Kasumi-1 (cell line): ENCODE data around the gene SNORC.
"Not testable (repeated sequence)": the region's sequence is repeated elsewhere in the genome, so short reads cannot be mapped to it uniquely, and the experiment has no call there.

Experiments used
- DNase-seq, 2 experiments: peaks; one replicate each; lab custom pipeline; 2025; lab: John Stamatoyannopoulos, UW

Gene SNORC

DNA sequence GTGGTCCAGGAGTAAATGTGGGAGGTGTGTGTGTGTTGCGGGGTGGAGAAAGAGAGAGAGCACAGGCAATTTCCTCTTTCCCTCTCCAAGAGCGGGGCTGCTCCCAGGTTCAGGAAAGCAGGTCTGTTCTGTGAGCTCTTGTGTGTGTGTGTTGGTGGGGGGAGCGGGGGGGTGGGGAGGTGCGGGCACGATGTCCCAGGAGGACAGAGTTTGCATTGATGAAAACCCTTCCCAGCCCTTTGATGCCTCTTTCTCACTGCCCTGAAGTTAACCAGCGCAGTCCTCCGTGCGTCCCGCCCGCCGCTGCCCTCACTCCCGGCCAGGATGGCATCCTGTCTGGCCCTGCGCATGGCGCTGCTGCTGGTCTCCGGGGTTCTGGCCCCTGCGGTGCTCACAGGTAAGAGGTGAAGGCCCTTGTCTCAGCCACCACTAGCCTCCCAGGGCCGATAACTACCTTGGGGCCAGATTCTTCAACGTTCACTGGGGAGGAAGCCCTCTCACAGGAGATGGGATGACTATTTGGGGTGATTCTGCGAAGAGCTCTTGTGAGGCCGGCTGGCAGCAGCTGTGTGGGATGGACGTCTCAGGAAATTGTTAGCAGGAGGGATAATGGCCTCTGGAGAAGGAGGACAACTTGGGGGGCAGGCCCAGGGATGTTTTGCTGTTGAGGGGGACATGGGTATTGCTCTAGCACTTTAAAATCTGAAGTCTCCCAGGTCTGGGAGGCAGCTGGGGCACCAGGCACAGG is at the start of gene SNORC:
Gene SNORC, plus strand, starts transcription at position 247 of the 748 bp plus-strand sequence. Its CDS starts 78 bp downstream, at position 325.
- DNase-seq, result peak in 1 of 2 experiments; percentile 1

DNA sequence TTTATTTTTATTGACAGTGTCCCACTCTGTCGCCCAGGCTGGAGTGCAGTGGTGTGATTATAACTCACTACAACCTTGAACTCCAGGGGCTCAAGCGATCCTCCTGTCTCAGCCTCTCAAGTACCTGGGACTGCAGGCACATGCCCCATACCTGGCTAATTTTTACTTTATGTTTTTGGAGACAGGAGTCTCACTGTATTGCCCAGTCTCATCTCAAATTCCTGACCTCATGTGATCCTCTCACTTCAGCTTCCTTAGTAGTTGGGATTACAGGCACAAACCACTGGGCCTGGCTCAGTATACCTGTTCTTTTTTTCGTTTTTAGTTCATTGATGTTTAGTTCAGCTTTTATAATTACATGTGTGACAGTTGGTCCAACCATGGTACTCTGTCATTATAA is 40.1 kb upstream of the SNORC start:
- DNase-seq, result no peak

DNA sequence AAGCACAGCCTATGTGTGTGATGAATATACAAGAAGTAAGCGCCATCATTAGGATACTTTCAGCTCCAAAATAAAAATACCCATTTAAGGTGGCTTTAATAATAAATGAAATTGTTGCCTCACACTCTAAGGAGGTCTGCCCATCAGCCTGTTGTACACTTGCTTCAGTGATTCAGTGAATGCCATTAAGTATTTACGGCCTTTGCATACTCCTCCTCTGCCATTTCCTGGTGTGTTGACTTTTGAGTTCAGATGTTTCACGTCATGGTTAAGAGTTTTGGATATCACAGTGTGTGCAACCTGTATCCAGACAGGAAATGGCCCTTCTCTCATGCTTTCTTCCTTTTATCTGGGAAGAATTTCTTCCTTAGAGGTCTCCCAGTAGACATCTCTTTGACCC is 38.6 kb upstream of the SNORC start:
- no peak for DNase-seq

DNA sequence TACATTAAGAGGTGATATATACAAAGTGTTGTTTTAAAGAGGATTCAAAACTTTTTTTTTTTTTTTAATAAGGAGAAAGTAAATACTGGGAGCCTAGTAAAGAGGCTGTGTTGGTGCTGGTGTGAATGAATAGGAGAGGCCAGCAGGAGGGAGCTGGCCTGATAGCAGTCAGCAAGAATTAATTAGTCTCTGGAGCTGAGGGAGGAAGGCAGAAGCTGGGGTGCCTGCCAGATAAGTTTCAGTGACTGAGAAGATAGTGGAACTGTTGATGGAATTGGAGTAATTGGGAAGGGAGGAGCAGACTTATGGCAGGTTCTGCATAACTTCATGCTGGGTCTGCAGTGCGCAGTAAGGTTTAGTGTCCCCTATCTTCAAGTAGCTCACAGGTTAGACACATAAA is 36.2 kb upstream of the SNORC start:
- no peak for DNase-seq

DNA sequence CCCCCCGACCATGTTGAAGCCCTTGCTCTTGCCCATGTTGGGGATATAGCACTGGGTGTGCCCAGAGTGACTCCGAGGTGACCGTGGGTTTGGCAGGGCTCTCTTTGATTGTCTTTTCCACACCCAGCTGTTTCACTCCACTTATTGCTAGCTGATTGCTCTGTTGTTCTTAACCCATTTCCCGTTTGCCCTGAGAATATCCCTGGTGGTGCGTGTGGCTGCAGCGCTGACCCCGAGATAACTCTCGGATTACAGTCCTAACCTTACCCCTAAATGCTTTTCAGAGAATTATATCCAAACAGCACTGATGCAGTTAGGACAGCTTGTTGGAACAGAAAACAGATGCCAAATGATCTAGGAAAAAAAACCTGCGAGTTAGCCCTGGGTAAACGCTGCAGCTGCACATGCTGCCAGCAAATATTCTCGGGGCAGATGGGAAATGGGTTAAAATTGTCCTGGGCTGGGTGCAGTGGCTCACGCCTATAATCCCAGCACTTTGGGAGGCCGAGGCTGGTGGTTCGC is 34.3 kb upstream of the SNORC start:
- DNase-seq, result no peak

DNA sequence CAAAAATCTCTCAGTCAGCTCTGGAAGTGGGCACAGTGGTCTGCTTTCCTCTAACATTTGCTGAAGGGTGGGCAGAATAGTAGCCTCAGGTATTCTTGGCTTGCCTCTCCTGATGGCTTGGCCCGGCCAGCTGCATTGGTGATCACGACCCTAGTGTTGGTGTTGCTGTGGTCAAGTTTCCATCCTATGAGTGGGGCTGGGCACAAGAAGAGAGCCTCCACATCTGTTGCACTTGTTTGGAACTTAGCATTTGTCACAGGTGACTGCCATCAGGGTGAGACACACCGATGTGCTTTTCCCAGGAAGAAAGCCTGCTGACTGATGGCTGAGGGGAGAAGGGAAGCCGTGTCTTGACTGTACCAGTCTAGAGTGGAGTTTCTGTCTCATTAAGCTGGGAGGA is 33.1 kb upstream of the SNORC start:
- DNase-seq, result no peak

DNA sequence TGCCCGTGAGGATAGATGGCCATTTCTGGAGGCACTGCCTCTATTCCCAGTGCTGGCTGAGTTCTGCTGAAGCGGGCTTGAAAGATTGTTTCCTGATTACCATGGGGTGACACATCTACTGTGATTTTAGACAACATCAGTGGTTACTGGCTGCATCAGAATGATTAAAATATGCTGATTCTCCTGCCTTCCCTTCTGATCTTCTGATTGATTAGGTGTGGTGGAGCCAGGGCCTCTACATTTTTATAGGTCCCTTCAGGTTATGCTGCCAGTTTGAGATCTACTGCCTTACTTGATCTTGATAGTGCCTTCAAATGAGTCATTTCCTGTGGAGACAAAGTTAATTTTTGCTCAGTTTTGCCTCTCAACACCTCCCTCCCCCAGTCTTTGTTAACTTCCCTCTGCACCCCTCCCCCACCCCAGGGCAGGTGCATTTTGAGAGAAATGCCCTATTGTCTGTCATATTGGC is 31.6 kb upstream of the SNORC start:
- peak; percentile 18 to 31 for DNase-seq

DNA sequence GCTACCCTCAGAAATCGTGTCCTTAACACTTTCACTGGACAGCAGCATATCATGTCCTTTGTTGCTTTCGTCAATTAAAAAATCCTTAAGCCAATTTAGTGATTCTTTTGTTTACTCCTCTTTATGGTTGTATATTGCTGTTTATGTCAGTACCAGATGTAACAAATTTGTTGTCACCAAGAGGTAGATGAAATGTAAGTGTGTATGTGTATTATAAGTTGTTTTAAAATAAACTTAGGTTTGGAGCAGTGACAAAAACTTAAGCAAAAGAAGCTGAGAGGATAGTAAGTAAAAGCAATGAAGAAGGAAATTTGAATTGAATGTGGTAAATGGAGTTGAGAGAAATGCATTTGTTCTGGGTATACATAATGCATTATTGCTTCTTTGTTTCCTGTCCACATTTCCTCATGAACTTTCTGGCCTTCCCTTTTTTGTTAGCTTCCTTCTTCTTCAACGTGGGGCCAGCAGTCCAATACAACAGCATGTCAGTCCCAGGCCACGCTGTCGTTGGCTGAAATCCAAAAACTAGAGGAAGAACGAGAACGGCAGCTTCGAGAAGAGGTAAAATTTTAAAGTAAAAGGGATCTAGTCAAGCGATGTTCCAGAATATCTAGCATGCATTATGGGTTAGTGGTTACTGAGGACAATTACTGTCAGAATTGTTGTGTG is 30.5 kb upstream of the SNORC start:
- peak; percentile 72 to 80 for DNase-seq

DNA sequence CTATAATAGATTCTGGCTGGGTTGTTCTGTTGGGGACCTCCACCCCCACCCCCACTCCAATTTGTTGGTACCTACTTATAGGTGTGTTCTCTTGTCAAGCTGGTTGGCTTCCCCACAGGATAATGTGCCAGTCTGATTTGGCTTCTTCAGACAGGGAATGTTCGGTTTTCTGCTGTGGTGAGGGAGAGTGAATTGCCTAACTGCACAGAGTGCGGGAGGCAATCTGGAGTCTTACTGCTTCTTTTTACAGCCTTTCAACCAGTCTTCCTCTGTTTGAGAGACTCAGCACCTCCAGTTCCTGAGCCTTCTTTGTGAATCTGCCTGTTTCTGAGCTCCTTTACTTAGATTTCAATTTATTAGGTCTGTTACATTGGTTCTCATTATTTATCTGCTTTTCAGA is 27.4 kb upstream of the SNORC start:
- DNase-seq, result no peak

DNA sequence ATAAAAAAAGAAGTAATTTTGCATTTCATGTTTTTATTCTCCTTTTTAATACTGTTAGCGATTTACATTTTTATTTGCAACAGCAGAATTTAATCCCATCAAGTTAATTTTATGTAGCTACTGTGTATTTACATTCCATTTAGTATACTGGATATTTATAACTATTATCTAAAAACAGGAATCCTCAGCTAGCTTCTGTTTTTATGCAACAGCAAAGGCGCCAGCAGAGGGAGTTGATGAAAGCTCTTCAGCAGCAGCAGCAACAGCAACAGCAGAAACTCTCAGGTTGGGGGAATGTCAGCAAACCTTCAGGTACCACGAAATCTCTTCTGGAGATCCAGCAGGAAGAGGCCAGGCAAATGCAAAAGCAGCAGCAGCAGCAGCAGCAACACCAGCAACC is 26.2 kb upstream of the SNORC start:
- peak; percentile 12 to 34 for DNase-seq

DNA sequence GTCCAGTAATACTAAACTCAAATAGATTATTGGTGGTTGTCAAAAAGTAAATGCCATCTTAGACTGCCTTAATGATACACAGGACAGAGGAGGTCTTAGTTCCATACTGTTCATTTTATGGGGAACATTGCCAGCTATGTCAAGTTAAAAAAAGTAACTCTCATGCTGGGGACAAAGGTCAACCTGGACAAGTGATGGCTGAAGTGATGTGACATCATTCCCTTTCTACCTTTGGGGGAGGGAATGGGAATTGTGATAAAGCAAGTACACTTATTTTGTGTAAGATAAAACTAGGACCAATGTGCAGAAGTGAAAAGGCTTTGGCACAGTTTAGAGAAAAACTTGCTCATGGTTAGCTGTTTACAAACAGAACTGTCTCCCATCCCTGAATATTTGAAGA is 24.0 kb upstream of the SNORC start:
- DNase-seq, result no peak

DNA sequence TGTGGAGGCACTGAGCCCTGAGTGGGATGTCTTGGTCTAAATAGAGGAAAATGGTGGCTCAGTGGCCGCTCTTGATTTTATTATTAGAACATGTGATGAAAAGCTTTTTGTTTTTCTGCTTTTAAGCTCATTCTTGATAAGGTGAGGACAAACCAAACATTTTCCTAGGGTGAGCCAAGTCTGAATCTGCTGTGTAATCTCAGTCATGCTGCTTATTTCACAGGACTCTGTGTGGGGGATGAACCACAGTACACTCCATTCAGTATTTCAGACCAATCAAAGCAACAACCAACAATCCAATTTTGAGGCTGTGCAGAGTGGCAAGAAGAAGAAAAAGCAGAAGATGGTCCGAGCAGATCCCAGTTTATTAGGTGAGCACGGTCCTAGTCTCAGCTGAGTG is 20.0 kb upstream of the SNORC start:
- DNase-seq, result no peak

DNA sequence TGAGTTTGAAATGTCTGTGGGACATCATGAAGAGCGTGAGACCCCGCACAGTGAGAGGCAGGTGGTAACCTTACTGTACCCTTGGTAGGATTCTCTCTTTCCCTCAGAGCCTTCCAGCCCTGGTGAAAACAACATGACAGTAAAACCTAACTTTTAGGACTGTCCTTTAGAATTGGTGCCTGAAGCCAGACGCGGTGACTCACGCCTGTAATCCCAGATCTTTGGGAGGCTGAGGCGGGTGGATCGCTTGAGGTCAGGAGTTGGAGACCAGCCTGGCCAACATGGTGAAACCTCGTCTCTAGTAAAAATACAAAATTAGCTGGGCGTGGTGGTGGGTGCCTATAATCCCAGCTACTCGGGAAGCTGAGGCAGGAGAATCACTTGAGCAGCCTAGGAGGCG is 18.0 kb upstream of the SNORC start:
- not testable (repeated sequence) for DNase-seq

DNA sequence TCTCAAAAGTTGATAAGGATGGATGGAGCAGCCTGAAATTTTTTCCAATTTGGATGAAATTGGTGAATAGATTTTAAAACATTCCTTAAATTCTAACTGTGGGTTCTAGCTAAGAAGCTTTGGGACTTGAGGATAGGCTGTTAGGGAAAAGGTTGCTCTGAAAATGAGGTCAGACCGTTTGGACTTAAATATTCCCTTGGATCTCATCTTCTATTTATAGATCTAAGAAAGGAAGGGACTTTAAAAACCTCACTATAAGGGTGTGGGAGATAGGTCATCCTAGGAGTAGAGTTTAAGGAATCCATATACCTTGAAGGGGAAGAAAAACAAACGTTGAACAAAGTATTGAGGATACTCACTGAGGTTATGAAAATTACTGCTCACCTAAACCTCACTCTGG is 17.4 kb upstream of the SNORC start:
- DNase-seq, result no peak

DNA sequence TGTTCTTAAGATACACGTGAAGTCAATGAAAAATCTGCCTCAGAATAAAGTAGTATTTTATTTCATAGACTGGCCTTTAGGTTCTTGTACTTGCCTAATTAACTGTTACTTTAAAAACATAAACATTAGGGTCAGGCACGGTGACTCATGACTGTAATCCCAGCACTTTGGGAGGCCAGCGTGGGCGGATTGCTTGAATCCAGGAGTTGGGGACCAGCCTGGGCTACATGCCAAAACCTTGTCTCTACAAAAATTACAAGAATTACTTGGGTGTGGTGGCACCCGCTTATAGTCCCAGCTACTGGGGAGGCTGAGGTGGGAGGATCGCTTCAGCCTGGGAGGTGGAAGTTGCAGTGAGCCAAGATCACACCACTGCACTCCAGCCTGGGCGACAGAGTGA is 16.0 kb upstream of the SNORC start:
- DNase-seq, result no peak

DNA sequence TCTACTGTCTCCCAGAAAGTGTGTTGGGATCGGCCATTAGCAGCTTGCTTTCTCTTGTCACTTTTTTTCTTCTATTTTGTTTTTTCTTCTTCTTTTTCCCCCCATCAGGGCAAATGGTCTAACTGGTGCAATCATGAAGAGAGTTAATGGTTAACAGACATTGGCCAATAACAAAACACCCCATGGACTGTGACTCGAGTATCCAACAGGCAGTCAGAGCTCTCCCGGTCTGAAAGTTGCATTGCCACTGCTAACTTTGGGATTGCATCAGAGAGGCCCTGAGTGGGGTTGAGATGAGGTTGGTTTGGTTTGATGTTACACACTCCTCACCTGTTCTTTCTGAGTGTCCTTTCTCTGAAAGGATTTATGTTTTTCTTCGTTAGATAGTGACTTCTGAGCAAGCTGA is 12.9 kb upstream of the SNORC start:
- DNase-seq, result no peak

DNA sequence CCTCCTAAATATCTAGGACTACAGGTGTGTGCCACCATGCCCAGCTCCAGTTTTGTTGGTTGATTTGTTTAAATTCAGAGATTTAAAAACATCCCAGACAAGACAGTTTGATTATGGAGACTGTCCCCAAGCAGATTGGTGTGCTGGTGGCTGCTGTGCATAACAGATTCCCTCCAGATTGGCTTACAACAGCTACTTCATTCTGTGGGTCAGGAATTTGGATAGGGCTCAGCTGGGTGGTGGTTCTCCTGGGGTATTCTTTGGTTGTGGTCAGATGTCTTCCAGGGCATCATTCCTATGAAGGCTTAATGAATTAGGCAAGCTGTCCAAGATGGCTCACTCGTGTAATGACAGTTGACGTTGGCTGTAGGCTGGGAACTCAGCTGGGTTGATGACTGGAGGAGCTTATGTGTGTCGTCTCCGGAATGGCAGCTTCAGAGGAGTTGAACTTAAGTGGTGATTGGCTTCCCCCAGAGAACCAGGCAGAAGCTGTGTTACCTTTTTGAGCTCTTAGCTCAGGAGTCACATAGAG is 10.6 kb upstream of the SNORC start:
- DNase-seq, result no peak

DNA sequence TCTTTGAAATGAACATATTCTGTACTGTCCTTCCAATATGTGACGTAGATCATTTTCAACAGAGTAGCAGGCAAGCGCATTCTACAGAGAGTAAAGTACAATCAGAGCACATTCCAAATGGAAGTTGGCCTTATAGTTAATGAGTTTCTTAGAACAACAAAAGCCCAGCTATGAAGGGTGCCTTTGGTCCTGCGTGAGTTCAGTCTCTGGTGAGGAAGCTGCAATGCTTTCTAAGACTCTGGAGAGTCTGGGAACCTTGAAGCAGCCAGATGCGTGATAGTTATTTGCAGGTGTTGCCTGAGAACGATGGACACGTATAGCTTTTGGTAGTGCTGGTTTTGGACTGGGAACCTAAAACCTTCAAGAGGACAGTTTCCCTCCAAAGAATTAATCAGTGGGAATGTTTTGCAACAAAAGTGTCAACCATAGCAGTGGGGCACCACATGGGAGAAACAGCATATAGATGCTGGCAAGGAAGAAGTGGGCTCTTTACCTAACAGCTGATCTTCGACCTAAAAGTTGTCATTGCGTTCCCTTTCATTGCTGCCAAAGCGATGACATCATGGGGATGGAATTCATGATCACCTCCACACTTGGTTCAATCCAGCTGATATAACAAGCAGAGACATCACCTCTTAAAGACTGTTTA is 9.3 kb upstream of the SNORC start:
- DNase-seq, result no peak

DNA sequence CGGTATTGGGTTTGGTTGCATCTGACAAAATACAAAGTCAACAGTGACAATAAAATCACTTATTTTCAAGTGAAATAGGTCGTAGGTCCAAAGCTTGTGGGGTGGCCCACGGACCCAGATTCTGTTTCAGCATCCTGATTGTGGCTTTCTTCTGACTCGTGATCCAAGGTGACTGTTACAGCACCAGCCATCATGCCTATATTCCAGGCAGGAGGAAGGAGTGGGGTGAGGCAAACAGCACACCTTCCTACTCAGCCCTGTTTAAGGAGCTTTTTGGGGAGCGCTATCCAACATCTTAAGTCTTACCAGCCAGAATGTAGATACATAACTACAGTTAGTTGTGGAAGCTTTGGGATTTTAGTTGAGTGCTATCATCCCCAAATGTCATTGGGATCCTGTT is 8.7 kb upstream of the SNORC start:
- DNase-seq, result no peak

DNA sequence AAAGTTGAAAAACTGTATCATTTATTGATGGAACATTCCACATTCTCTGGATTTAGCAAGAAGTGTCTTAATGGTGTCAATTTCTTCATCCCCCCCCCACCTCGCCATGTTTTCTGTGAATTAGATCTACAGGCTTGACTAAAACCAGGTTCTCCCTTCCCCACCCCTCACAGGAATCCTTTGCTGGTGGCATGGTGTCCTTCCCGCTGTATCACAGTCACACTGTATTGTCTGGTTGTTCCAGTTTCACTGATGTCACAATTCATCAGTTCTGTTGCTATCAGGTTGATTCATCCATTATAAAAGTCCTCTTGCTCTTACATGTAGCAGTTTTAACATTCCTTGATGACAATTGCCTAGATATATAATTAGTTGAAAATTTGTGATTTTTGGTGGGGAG is 6.1 kb upstream of the SNORC start:
- no peak for DNase-seq

DNA sequence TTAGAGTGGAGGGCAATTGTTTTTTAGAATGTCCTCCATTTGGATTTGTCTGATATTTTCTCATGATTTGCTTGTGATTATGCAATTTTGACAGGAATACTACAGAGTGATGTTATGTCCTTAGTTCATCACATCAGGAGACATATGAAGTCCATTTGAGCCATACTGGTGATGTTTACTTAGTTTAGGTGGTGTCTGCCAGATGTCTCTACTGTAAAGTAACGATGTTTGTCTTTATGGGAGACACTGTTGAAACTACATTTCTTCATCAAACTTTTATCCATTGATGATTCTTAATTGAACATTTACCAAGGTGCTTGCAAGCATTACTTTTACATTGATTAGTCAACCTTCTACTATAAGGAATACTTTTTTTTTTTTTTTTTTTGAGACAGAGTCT is 4.9 kb upstream of the SNORC start:
- DNase-seq, result no peak

DNA sequence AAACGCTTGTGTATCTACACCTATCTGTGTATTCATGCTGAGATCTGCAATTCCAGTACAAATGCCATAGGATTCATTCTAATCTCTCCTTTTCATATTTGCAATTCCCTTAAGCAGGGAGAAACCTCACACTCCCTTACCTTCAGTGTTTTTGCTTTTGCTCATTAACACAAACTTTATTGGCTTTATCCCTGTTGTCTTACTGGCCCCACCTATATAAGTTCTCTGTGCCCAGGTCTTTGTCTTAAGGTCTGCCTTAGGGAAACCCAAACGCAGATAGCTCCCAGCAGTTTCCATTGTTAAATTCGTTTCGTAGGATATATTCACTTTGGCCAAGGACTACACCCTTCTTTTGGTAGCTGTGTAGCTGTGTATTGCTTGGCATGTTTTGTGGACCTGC is 4.0 kb upstream of the SNORC start:
- no peak for DNase-seq
